Measurements from ENCODE around the gene PGM1. TPM values are rescaled to one million over a fixed set of nuclear protein-coding genes. Genes with fewer than 3 reads are reported as not detected.

Gene PGM1
- total RNA-seq, 2 experiments from 2014 or later = 38.8 to 43.8 TPM

DNA sequence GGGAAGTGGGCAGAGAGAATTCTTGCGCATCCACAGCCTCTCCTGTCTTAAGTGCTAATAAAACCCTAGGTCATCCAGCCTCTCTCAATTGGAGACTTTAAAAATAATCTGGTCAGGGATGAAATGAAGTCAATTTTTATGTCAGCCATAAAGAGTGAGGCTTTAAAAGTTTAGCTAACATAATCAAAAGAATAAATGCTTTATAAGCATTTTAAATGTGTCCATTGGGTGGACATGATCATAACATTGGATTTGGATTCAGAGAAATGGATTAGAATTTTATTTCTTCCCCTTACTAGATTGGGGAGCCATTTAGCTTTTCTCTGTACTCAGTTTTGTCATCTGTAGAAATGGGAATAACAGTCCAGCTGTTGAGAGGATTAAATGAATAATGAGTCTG, 55.5 kb downstream of the PGM1 start:
- no peaks in the 10 kb centered on the region for H3K9me3 Mint-ChIP-seq (ENCODE audit: low read depth)
- H3K27me3 Mint-ChIP-seq = no peaks in the 10 kb centered on the region
- DNase-seq (no peak), ATAC-seq (no peak)
- ChIA-PET POLR2A (no interaction called here), CTCF (no interaction called here)
- intact Hi-C loops (cut with DNase I, micrococcal nuclease) = no loop called here
- H3K27ac Mint-ChIP-seq = no peak overlapping the region
- H3K4me1 Mint-ChIP-seq = peaks cover 24% of the 10 kb centered on the region
- peaks cover 24% of the 10 kb centered on the region for H3K36me3 Mint-ChIP-seq (ENCODE audit: low read depth)
- H3K4me3 Mint-ChIP-seq = no peak overlapping the region

DNA sequence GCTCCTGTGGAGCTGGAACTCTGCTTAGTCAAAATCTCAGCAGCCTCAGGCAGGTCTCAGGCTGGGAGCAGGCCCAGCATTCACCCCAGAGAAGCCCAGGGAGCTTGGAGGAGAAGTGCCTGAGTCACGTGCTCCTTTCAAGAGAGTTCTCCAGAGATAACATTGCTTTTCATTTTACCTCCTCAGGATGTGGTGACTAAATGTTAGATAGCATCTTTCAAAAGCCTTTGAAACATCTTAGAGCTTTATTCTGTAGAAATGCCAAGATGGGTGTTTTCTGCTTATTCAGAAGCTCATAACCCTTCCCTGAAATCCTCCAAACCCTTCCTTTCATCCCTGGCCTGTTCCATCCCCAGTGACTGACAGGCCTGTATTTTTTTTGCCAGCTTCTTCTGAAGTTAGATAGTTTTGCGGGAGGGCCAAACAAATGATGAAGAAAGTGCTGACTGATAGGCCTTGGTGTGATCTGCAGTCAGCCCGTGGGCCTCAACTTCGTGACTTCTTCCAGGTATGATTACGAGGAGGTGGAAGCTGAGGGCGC, 58.0 kb downstream of the PGM1 start:
- intact Hi-C loops (cut with DNase I, micrococcal nuclease) = no loop called here
- DNase-seq = peak; percentile 27
- ChIA-PET CTCF (interaction anchor here (0.5 to 1.4 kb wide), 3 partner anchors 41 to 1018 kb away, joined by 3 to 4 read pairs (median 3); no protein-coding TSS in a partner anchor), POLR2A (interaction anchor here (0.6 kb wide), 1 partner anchor 53 kb away, joined by 3 read pairs; no protein-coding TSS in a partner anchor)
- H3K27ac Mint-ChIP-seq = peak overlapping the region; percentile 83
- H3K4me3 Mint-ChIP-seq = peak overlapping the region; percentile 24
- ATAC-seq = peak; percentile 74
- H3K9me3 Mint-ChIP-seq (ENCODE audit: low read depth) = no peaks in the 10 kb centered on the region
- no peaks in the 10 kb centered on the region for H3K27me3 Mint-ChIP-seq
- H3K36me3 Mint-ChIP-seq (ENCODE audit: low read depth) = peaks cover 33% of the 10 kb centered on the region
- H3K4me1 Mint-ChIP-seq = peaks cover 24% of the 10 kb centered on the region

DNA sequence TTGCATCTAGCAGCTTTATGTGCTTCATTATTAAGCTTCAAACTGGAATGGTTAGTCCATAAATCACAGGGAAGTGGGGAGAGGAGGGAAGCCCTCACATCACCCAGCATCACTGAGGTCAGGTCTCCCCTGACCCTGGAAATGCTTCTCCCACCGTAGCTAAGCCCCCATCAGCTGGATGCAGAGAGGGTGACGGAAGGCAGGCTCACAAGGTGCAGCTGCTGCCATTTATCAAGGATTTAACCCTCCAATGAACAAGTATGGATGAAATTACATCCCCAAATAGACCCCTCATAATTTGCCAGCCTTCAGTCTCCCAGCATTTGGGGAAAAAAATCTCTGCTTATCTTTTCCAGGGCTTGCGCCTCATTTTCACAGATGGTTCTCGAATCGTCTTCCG, 60.8 kb downstream of the PGM1 start:
- Mint-ChIP-seq H3K27me3 (no peaks in the 10 kb centered on the region), H3K4me3 (no peak overlapping the region), H3K4me1 (peaks cover 24% of the 10 kb centered on the region), H3K36me3 (ENCODE audit: low read depth) (peaks cover 41% of the 10 kb centered on the region), H3K27ac (no peak overlapping the region), H3K9me3 (ENCODE audit: low read depth) (no peaks in the 10 kb centered on the region)
- CTCF ChIA-PET = no interaction called here
- DNase-seq = no peak
- ATAC-seq = no peak
- intact Hi-C loops (cut with DNase I, micrococcal nuclease) = no loop called here
- POLR2A ChIA-PET = no interaction called here

DNA sequence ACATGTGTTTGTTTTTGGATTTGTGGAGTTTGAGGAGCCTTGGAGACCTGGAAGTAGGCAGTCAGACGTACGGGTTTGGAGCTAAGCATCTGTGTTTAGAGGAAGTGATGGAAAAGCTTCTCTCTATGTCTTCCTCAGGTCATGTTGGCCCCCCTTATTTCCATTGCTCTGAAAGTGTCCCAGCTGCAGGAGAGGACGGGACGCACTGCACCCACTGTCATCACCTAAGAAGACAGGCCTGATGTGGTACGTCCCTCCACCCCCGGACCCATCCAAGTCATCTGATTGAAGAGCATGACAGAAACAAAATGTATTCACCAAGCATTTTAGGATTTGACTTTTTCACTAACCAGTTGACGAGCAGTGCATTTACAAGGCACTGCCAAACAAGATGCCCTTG, 66.2 kb downstream of the PGM1 start:
- Mint-ChIP-seq H3K9me3 (ENCODE audit: low read depth) (peaks cover under 1% of the 10 kb centered on the region), H3K27me3 (no peaks in the 10 kb centered on the region), H3K4me1 (peaks cover 2% of the 10 kb centered on the region), H3K4me3 (no peak overlapping the region), H3K27ac (no peak overlapping the region), H3K36me3 (ENCODE audit: low read depth) (peaks cover 48% of the 10 kb centered on the region)
- no peak for DNase-seq
- no peak for ATAC-seq
- intact Hi-C loops (cut with DNase I, micrococcal nuclease) = no loop called here
- POLR2A ChIA-PET = interaction anchor here (0.6 kb wide), 1 partner anchor 107 kb away, joined by 5 read pairs; no protein-coding TSS in a partner anchor
- CTCF ChIA-PET = interaction anchor here (0.6 kb wide), 1 partner anchor 1505 kb away, joined by 3 read pairs; no protein-coding TSS in a partner anchor

DNA sequence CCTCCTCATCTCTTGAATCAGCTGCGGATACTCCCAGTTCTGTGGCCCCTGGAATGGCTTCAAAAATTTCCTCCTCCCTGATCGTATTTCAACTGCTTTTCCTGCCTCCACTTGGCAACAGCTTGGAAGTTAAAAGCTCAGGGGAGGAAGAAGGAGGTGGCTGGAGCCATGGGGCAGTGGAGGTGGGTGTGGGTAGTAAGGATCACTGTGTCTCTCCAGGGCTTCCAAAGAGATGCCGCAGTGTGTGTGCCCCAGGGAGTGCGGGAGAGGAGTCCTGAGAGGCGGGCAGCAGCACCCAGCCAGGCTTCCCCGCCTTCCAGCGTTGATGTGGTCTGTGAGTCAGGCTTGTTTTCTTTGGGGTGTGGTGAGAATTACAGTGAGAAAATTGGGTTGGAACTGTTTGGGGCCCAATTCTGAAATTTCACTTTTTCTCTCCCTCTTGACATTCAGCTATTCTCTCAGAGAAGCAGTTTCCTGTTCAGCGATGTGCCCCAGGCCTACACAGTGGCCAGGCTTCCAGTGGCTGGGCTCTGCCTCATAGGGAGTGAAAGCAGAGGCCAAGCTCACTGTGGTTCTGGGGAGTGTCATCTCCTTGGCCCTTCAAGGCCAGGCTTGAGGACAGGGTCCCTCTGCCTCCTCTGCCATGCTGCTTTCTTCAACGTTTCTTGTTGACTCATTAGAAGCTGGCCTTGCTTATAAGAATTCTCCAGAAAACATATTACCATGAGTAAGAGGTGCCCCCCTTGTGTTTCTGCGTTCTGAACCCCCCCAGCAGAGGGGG, 69.0 kb downstream of the PGM1 start:
- peaks cover 9% of the 10 kb centered on the region for H3K9me3 Mint-ChIP-seq (ENCODE audit: low read depth)
- CTCF ChIA-PET = interaction anchor here (0.6 to 1.3 kb wide), 3 partner anchors 30 to 520 kb away, joined by 3 to 5 read pairs (median 3); no protein-coding TSS in a partner anchor
- no peak overlapping the region for H3K27ac Mint-ChIP-seq
- peaks cover 2% of the 10 kb centered on the region for H3K4me1 Mint-ChIP-seq
- no peaks in the 10 kb centered on the region for H3K27me3 Mint-ChIP-seq
- H3K4me3 Mint-ChIP-seq = no peak overlapping the region
- POLR2A ChIA-PET = interaction anchor here (0.6 kb wide), 1 partner anchor 106 kb away, joined by 3 read pairs; no protein-coding TSS in a partner anchor
- intact Hi-C loops (cut with DNase I, micrococcal nuclease) = no loop called here
- DNase-seq = no peak
- no peak for ATAC-seq
- H3K36me3 Mint-ChIP-seq (ENCODE audit: low read depth) = peaks cover 34% of the 10 kb centered on the region

DNA sequence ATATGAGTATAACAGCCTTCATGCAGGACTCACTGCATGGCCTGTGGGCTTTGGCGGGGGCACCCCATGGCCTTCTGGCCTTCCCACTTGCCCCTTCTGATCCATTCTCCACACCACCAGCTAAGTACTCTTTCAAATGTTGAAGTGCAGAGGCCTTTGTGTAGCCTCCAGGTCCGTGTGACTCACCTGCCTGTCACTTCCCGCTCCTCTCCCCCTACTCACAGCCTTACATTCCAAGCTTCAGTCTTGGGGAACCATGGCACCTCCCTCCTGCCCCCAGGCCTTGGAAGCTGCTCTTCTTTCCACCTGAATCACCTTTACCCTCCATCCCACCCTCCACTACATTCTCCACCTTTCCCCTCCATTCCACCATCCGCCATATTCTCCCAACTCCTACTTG, 69.6 kb downstream of the PGM1 start:
- Mint-ChIP-seq H3K4me3 (no peak overlapping the region), H3K4me1 (peaks cover 2% of the 10 kb centered on the region), H3K36me3 (ENCODE audit: low read depth) (peaks cover 30% of the 10 kb centered on the region), H3K27me3 (no peaks in the 10 kb centered on the region), H3K27ac (no peak overlapping the region), H3K9me3 (ENCODE audit: low read depth) (peaks cover 9% of the 10 kb centered on the region)
- ChIA-PET CTCF (interaction anchor here (0.6 to 1.3 kb wide), 2 partner anchors 29 to 519 kb away, joined by 3 to 5 read pairs; no protein-coding TSS in a partner anchor), POLR2A (no interaction called here)
- intact Hi-C loops (cut with DNase I, micrococcal nuclease) = no loop called here
- no peak for ATAC-seq
- DNase-seq = no peak

DNA sequence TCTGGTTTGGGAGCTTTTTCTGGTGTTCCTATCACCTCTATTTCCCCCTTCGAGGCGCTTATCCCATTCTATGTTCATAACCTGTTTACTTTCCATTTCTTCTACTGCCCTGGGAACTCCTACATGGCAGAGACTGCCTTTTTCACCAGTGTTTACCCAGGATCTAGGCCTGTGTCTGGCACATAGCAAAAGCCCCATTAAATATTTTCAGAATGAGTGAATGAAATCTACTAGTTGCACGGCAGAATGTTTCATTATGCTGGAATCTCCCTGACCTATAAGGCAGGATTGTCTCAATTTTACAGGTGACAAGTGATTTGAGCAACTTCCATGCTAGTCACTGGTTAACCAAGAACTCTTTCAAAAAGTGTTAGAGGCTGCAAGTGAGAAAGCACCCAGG, 70.1 kb downstream of the PGM1 start:
- H3K4me3 Mint-ChIP-seq = no peak overlapping the region
- H3K27me3 Mint-ChIP-seq = no peaks in the 10 kb centered on the region
- H3K36me3 Mint-ChIP-seq (ENCODE audit: low read depth) = peaks cover 27% of the 10 kb centered on the region
- no peak overlapping the region for H3K27ac Mint-ChIP-seq
- intact Hi-C loops (cut with DNase I, micrococcal nuclease) = no loop called here
- no peak for DNase-seq
- POLR2A ChIA-PET = no interaction called here
- H3K9me3 Mint-ChIP-seq (ENCODE audit: low read depth) = peaks cover 9% of the 10 kb centered on the region
- peaks cover 2% of the 10 kb centered on the region for H3K4me1 Mint-ChIP-seq
- ATAC-seq = no peak
- CTCF ChIA-PET = interaction anchor here (1.3 kb wide), 1 partner anchor 28 kb away, joined by 5 read pairs; no protein-coding TSS in a partner anchor

DNA sequence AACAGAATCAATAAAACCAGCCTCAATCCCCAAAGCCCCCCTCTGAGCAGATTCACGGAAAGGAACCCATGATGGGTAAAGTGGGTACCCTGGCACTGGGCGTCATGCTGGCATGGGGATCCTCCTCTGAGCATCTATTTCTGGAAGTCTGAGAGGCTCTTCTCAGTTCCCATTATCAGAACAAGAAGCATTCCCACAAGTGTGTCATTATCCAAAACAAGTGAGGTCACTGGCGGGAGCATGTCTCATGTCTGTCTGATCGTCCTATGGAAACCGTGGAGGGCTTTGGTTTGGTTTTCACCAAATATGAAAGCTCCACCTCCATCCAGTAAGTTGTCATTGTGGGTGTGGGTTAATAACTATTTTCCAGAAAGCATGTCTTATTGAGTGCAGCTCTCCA, 70.7 kb downstream of the PGM1 start:
- H3K36me3 Mint-ChIP-seq (ENCODE audit: low read depth) = peaks cover 23% of the 10 kb centered on the region
- intact Hi-C loops (cut with DNase I, micrococcal nuclease) = no loop called here
- ChIA-PET CTCF (interaction anchor here (0.7 kb wide), 1 partner anchor 582 kb away, joined by 3 read pairs; no protein-coding TSS in a partner anchor), POLR2A (no interaction called here)
- ATAC-seq (no peak), DNase-seq (no peak)
- H3K9me3 Mint-ChIP-seq (ENCODE audit: low read depth) = peaks cover 9% of the 10 kb centered on the region
- H3K27me3 Mint-ChIP-seq = no peaks in the 10 kb centered on the region
- no peak overlapping the region for H3K4me3 Mint-ChIP-seq
- H3K27ac Mint-ChIP-seq = no peak overlapping the region
- peaks cover 2% of the 10 kb centered on the region for H3K4me1 Mint-ChIP-seq

DNA sequence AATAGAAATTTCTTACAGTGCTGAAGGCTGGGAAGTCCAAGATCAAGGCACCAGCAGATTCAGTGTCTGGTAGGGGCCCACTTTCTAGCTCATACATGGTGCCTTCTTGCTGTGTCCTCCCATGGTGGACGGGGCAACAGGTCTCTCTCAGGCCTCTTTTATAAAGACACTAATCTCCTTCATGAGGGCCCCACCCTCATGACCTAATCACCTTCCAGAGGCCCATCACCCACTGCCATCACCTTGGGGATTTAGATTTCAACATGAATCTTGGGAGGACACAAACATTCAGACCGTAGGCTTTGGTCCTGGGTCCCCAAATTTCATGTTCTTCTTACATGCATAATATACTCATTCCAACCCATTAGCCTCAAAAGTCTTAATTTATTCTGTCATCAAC, 71.5 kb downstream of the PGM1 start:
- H3K27ac Mint-ChIP-seq = no peak overlapping the region
- ATAC-seq = no peak
- peaks cover 2% of the 10 kb centered on the region for H3K4me1 Mint-ChIP-seq
- H3K36me3 Mint-ChIP-seq (ENCODE audit: low read depth) = peaks cover 15% of the 10 kb centered on the region
- intact Hi-C loops (cut with DNase I, micrococcal nuclease) = no loop called here
- no peak overlapping the region for H3K4me3 Mint-ChIP-seq
- peaks cover 9% of the 10 kb centered on the region for H3K9me3 Mint-ChIP-seq (ENCODE audit: low read depth)
- H3K27me3 Mint-ChIP-seq = no peaks in the 10 kb centered on the region
- no peak for DNase-seq
- POLR2A ChIA-PET = no interaction called here
- CTCF ChIA-PET = interaction anchor here (0.7 to 0.8 kb wide), 2 partner anchors 253 to 581 kb away, joined by 3 read pairs; no protein-coding TSS in a partner anchor

DNA sequence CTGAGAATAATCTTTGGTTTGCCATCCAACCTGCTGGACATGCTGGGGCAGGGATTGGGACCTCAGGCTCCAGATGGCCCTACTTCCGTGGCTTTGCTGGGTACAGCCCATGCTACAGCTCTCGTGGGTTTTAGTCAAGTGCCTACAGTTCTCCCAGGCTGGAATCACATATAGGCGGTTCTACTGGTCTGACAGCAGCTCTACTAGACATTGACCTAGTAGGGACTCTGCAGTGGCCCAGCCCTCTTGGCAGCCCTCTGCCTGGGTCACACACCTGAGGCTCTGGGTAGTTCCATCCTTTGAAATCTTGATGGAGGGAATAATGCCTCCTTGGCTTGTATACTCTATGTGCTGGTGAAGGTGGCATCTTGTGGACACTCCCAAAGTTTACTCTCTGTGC, 72.2 kb downstream of the PGM1 start:
- no peak overlapping the region for H3K27ac Mint-ChIP-seq
- no peak overlapping the region for H3K4me3 Mint-ChIP-seq
- no peak for ATAC-seq
- H3K36me3 Mint-ChIP-seq (ENCODE audit: low read depth) = peaks cover 11% of the 10 kb centered on the region
- peaks cover 9% of the 10 kb centered on the region for H3K9me3 Mint-ChIP-seq (ENCODE audit: low read depth)
- intact Hi-C loops (cut with DNase I, micrococcal nuclease) = no loop called here
- H3K4me1 Mint-ChIP-seq = peaks cover 2% of the 10 kb centered on the region
- POLR2A ChIA-PET = no interaction called here
- no peak for DNase-seq
- H3K27me3 Mint-ChIP-seq = no peaks in the 10 kb centered on the region
- CTCF ChIA-PET = interaction anchor here (1.2 kb wide), 1 partner anchor 54 kb away, joined by 3 read pairs; no protein-coding TSS in a partner anchor

DNA sequence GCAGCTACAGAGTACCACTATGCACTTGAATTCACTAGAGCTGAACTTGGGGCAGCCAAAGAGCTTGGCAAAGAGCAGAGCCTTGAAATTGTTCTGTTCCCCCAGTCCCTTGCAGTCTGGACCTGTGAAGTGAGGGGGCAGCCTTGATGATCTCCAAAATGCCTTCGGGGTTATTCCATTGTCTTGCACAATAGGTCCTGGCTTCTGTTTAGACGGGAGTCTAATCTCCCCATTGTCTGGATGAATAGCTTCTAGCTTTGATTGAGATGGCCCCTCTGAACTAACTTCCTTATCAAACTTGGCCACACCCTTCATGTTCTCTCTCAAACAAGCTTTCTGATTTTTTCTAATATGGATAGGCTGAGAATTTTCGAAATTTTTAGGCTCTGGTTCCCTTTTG, 72.6 kb downstream of the PGM1 start:
- Mint-ChIP-seq H3K4me3 (no peak overlapping the region), H3K27ac (no peak overlapping the region), H3K27me3 (no peaks in the 10 kb centered on the region), H3K9me3 (ENCODE audit: low read depth) (peaks cover 9% of the 10 kb centered on the region), H3K36me3 (ENCODE audit: low read depth) (peaks cover 11% of the 10 kb centered on the region), H3K4me1 (peaks cover 2% of the 10 kb centered on the region)
- ChIA-PET POLR2A (no interaction called here), CTCF (interaction anchor here (1.2 kb wide), 1 partner anchor 54 kb away, joined by 3 read pairs; no protein-coding TSS in a partner anchor)
- no peak for DNase-seq
- no peak for ATAC-seq
- intact Hi-C loops (cut with DNase I, micrococcal nuclease) = no loop called here

DNA sequence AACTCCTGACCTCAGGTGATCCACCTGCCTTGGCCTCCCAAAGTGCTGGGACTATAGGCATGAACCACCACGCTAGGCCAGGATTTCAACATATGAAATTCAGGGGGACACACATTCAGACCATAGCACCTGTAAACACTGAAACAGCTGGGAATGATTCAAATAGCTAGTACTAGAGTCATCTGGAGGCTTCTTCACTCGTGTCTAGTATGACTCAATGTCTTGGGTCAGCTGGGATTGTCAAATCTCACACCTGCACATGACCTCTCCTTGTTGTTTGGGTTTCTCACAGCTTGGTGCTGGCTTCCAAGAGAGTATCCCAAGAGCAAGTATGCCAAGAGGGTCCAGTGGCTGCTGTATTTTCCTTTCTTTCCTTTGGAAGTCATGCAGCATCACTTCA, 75.1 kb downstream of the PGM1 start:
- POLR2A ChIA-PET = no interaction called here
- no peak for DNase-seq
- intact Hi-C loops (cut with DNase I, micrococcal nuclease) = no loop called here
- Mint-ChIP-seq H3K36me3 (ENCODE audit: low read depth) (peaks cover 3% of the 10 kb centered on the region), H3K4me1 (no peaks in the 10 kb centered on the region), H3K27me3 (no peaks in the 10 kb centered on the region), H3K4me3 (no peak overlapping the region), H3K27ac (no peak overlapping the region), H3K9me3 (ENCODE audit: low read depth) (peaks cover 9% of the 10 kb centered on the region)
- CTCF ChIA-PET = interaction anchor here (0.6 kb wide), 1 partner anchor 30 kb away, joined by 3 read pairs; no protein-coding TSS in a partner anchor
- ATAC-seq = peak; percentile 42
